Glutamatergic neuron (in vitro differentiated cells): ENCODE results near the gene CRACDL. TPM values are rescaled to one million over a fixed set of nuclear protein-coding genes. Genes with fewer than 3 reads are reported as not detected.

Experiments used
- DNase-seq: peaks from one replicate; pipeline ENCODE4 v3.0.0; 2022
- H3K27ac Mint-ChIP-seq: one replicate; pipeline ENCODE4 v1.8.0; 2020; ENCODE audit warnings: mild to moderate bottlenecking, mixed read lengths, inconsistent platforms; ENCODE audit not compliant: unreplicated experiment
- H3K27me3 Mint-ChIP-seq: one replicate; pipeline ENCODE4 v1.8.0; 2020; ENCODE audit warnings: mild to moderate bottlenecking, moderate library complexity, mixed read lengths, inconsistent platforms; ENCODE audit not compliant: unreplicated experiment
- H3K36me3 Mint-ChIP-seq: one replicate; pipeline ENCODE4 v1.8.0; 2020; ENCODE audit warnings: mild to moderate bottlenecking, mixed read lengths, inconsistent platforms; ENCODE audit not compliant: unreplicated experiment
- H3K4me1 Mint-ChIP-seq: one replicate; pipeline ENCODE4 v1.8.0; 2020; ENCODE audit warnings: mild to moderate bottlenecking, low read depth, mixed read lengths, inconsistent platforms; ENCODE audit not compliant: unreplicated experiment
- H3K4me3 Mint-ChIP-seq: one replicate; pipeline ENCODE4 v1.8.0; 2020; ENCODE audit warnings: mild to moderate bottlenecking, mixed read lengths, inconsistent platforms; ENCODE audit not compliant: unreplicated experiment
- H3K9me3 Mint-ChIP-seq: one replicate; pipeline ENCODE4 v1.8.0; 2020; ENCODE audit warnings: mild to moderate bottlenecking, moderate library complexity, mixed read lengths, inconsistent platforms; ENCODE audit not compliant: unreplicated experiment
- CTCF ChIP-seq: fragments of 200-600 bp; sonication (generic); IDR thresholded peaks from one replicate; pipeline ENCODE4 v1.5.0; 2021; ENCODE audit not compliant: partially characterized antibody, unreplicated experiment
- total RNA-seq: library from RNA; stranded (reverse); fragmentation: NEBNext Ultra II Directional; extraction: Animal tissue kit (Norgen Biotek cat#: 25700); gene quantifications from one replicate; pipeline ENCODE4 v1.2.1, GENCODE V29; 2021; ENCODE audit not compliant: unreplicated experiment

CRACDL gene
- total RNA-seq, 1 donor from 2014 or later = 2.1 TPM

DNA sequence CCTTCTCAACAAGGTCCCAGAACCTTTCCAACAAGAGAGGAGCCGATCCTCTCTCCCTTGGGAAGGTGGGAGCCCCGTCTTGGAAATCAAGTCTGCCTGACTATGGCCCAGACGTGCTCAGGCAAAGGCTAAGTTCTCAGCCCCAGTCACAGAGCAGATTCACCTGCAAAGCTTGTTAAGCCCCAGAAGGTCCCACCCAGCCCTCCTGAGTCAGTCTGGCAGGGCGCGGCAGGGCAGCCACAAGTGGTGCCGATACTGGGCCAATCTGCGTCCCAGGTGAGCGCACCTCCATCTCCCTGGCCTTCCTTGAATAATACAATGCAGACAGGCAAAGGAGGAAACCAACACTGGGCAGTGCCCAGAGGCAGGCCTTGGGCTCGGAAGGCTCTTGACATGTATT, 15.0 kb downstream of the CRACDL start:
- Mint-ChIP-seq H3K4me3 (no peak overlapping the region), H3K27me3 (peaks cover 1% of the 10 kb centered on the region), H3K4me1 (peaks cover 6% of the 10 kb centered on the region), H3K27ac (no peak overlapping the region), H3K36me3 (peaks cover 7% of the 10 kb centered on the region), H3K9me3 (peaks cover 2% of the 10 kb centered on the region)
- DNase-seq = no peak
- TF ChIP-seq CTCF = no peak

- no peak for TF ChIP-seq CTCF
- H3K27ac Mint-ChIP-seq = no peak overlapping the region
These were observed 19.0 kb downstream of the CRACDL start for GRCh38 chr2:98917031-98917471.

DNA sequence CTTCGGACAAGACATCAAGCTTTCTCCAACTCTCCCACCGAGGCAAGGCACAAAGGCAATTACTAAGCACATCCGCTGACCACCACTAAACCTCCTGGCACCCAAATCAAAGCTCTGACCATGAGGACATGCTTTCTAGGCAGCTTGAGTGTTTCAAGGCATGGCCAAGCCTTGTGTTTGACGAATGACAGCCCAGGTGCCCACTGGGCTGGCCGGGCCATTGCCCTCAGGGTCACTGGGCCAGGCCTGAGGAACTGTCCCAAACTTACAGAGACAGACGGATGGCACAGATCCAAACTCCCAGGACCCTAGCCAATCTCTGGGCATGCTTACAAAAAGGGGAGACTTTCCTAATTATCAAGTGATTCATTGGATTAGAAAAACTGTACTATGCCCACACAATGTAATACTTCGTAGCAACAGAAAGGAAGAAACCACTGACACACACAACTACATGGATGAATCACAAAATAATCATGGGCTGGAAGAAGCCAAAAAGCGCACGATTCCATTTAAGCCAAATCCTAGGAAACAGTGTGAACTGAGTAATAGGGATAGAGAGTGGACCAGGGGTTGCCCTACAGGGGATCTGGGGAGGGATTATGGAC, 20.2 kb downstream of the CRACDL start:
- Mint-ChIP-seq H3K27me3 (peaks cover 4% of the 10 kb centered on the region), H3K9me3 (peaks cover 10% of the 10 kb centered on the region), H3K36me3 (peaks cover 7% of the 10 kb centered on the region), H3K4me1 (peaks cover 18% of the 10 kb centered on the region), H3K4me3 (no peak overlapping the region), H3K27ac (no peak overlapping the region)
- no peak for DNase-seq
- no peak for TF ChIP-seq CTCF

More at GRCh38 chr2:98917031-98917471, 19.0 kb downstream of the CRACDL start:
- Mint-ChIP-seq H3K9me3 (peaks cover 7% of the 10 kb centered on the region), H3K27me3 (peaks cover 4% of the 10 kb centered on the region), H3K4me1 (peaks cover 11% of the 10 kb centered on the region), H3K36me3 (peaks cover 7% of the 10 kb centered on the region), H3K4me3 (no peak overlapping the region)
- DNase-seq = no peak

DNA sequence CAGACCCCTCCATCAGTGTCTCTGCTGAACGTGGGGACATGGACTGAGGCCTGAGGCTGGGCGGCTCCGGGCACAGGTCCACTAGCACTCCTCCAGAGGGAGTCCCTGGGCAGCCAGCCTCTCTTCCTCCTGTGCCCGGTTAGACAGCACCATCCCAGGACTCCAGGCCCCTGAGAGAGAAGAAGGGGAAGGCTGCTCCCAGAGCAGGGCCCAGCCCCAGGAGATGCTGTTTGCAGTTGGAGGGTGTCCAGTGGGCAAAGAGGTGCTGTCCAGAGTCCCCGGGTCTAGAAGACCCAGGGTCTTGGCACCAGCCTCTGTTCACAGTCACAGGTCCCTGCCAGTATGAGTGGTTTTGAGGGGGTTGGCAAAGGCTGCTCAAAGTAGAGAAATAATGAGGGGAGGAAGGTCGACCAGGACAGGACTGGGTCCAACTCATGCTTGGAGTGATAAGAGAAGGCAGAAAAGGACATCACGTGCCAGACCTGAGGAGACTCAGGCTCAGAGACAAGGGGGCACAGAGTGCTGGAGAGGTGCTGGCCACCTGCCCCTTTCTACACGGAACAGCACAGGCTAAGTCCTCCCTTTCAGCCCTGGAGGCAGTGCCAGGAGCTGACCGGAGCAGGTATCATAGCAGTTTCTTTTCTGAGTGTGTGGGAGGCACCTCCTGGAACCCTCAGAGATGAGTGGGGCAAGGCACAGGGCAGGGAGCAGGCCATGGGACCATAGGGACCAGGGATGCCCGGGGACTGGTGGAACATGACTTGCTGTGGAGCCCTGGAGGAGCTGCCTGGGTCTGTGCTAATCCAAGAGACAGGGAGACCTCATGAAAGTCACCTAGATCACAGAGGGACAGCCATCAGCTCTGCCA, 21.1 kb downstream of the CRACDL start:
- H3K4me3 Mint-ChIP-seq = no peak overlapping the region
- peaks cover 9% of the 10 kb centered on the region for H3K9me3 Mint-ChIP-seq
- no peak for TF ChIP-seq CTCF
- peaks cover 2% of the 10 kb centered on the region for H3K27me3 Mint-ChIP-seq
- H3K27ac Mint-ChIP-seq = no peak overlapping the region
- DNase-seq = no peak
- H3K36me3 Mint-ChIP-seq = peaks cover 7% of the 10 kb centered on the region
- peaks cover 20% of the 10 kb centered on the region for H3K4me1 Mint-ChIP-seq
